B cell (primary cell): ENCODE results near the gene PDCD7. TPM values are rescaled to one million over a fixed set of nuclear protein-coding genes. Genes with fewer than 3 reads are reported as not detected.

Experiments
- ATAC-seq: fragments of 200-7000 bp; cut with Tn5 transposase; one replicate; pipeline ENCODE4 v1.10.0; 2021; ENCODE audit warnings: low read depth, mild to moderate bottlenecking, moderate number of reproducible peaks, moderate library complexity
- CTCF ChIA-PET: fragments of 350-600 bp; sonication (Branson Sonifier 250); formaldehyde crosslinking; loops from one replicate; lab custom pipeline; 2021; ENCODE audit warnings: antibody characterized with exemption, inconsistent platforms; lab: Charles Lee
- POLR2A ChIA-PET: fragments of 350-600 bp; sonication (Branson Sonifier 250); formaldehyde crosslinking; loops from one replicate; lab custom pipeline; 2021; ENCODE audit warnings: antibody characterized with exemption; lab: Charles Lee
- DNase-seq: peaks from one replicate; pipeline ENCODE4 v3.0.0; 2013
- H2AFZ ChIP-seq: 2 replicates; pipeline ENCODE4 v1.6.1; 2012; ENCODE audit warnings: mild to moderate bottlenecking, low read depth, low read length; ENCODE audit not compliant: insufficient read depth, poor library complexity, severe bottlenecking
- H3K27ac ChIP-seq, 2 donors: 1 replicate in 1 of 2; 2 replicates in 1 of 2; pipeline ENCODE4 v1.5.1; 2012 to 2013; ENCODE audit warnings: low read length in 2 of 2, mild to moderate bottlenecking in 2 of 2, moderate library complexity in 1 of 2
- H3K27me3 ChIP-seq, 4 experiments: fragments of 200-600 bp in 1 of 4; sonication (generic) in 1 of 4; replicated peaks in 1 of 4; 1 replicate in 2 of 4; 2 replicates in 2 of 4; pipeline versions ENCODE4 v1.6.1 to v1.7.0; 2013 to 2016; ENCODE audit warnings: low read length in 3 of 4, mild to moderate bottlenecking in 2 of 4, mixed read lengths in 1 of 4, moderate library complexity in 1 of 4; ENCODE audit not compliant: insufficient read depth in 4 of 4, control insufficient read depth in 3 of 4; ENCODE audit errors: control extremely low read depth in 1 of 4
- H3K36me3 ChIP-seq, 2 experiments: replicated peaks in 1 of 2; 1 replicate in 1 of 2; 2 replicates in 1 of 2; pipeline versions ENCODE4 v1.6.1 to v1.7.1; 2013; ENCODE audit warnings: low read length in 1 of 2; ENCODE audit not compliant: insufficient read depth in 2 of 2, control insufficient read depth in 1 of 2; ENCODE audit errors: control extremely low read depth in 1 of 2, extremely low read depth in 1 of 2
- H3K4me1 ChIP-seq, 2 donors: fragments of 200-600 bp in 1 of 2; sonication (generic) in 1 of 2; 1 replicate in 1 of 2; 2 replicates in 1 of 2; pipeline versions ENCODE4 v1.5.1 to v1.6.1; 2013 to 2017; ENCODE audit warnings: low read length in 2 of 2; ENCODE audit not compliant: control insufficient read depth in 2 of 2, insufficient read depth in 2 of 2
- H3K4me2 ChIP-seq: replicated peaks from 2 replicates; pipeline ENCODE3; 2012; ENCODE audit warnings: mild to moderate bottlenecking, low read depth, low read length; ENCODE audit not compliant: poor library complexity, severe bottlenecking
- H3K4me3 ChIP-seq, 5 experiments: fragments of 200-600 bp in 1 of 5; sonication (generic) in 1 of 5; 1 replicate in 3 of 5; 2 replicates in 2 of 5; pipeline versions ENCODE4 v1.5.1 to v1.7.0; 2011 to 2016; ENCODE audit warnings: low read length in 4 of 5, mild to moderate bottlenecking in 4 of 5, low read depth in 2 of 5, control low read depth in 1 of 5, moderate library complexity in 1 of 5; ENCODE audit not compliant: insufficient read depth in 1 of 5; ENCODE audit errors: control extremely low read depth in 1 of 5, extremely low read depth in 1 of 5
- H3K79me2 ChIP-seq: fragments of 200-600 bp; sonication (generic); one replicate; pipeline ENCODE4 v1.6.0; 2016; ENCODE audit warnings: low read length; ENCODE audit not compliant: control insufficient read depth, insufficient read depth
- H3K9ac ChIP-seq: fragments of 200-600 bp; sonication (generic); 2 replicates; pipeline ENCODE4 v1.6.1; 2017; ENCODE audit warnings: mild to moderate bottlenecking, low read length, moderate library complexity
- H3K9me3 ChIP-seq, 3 donors: one replicate each; pipeline versions ENCODE4 v1.6.1 to v1.7.1; 2013; ENCODE audit warnings: low read length in 2 of 3; ENCODE audit not compliant: control insufficient read depth in 2 of 3, insufficient read depth in 1 of 3; ENCODE audit errors: control extremely low read depth in 1 of 3
- H4K20me1 ChIP-seq: 2 replicates; pipeline ENCODE4 v1.6.0; 2012; ENCODE audit warnings: mild to moderate bottlenecking, low read length; ENCODE audit not compliant: insufficient read depth, control insufficient read depth, poor library complexity, severe bottlenecking
- H3K27ac Mint-ChIP-seq: one replicate; pipeline ENCODE4 v1.8.0; 2021; ENCODE audit warnings: mixed read lengths
- H3K27me3 Mint-ChIP-seq: one replicate; pipeline ENCODE4 v1.8.0; 2021; ENCODE audit warnings: mixed read lengths
- H3K4me1 Mint-ChIP-seq: one replicate; pipeline ENCODE4 v1.8.0; 2021; ENCODE audit warnings: mixed read lengths
- H3K4me3 Mint-ChIP-seq: one replicate; pipeline ENCODE4 v1.8.0; 2021; ENCODE audit warnings: mixed read lengths
- H3K9me3 Mint-ChIP-seq: one replicate; pipeline ENCODE4 v1.8.0; 2022; ENCODE audit warnings: mixed read lengths; ENCODE audit not compliant: insufficient read depth
- CTCF ChIP-seq: fragments of 200-600 bp; IDR thresholded peaks from one replicate; pipeline ENCODE4 v1.8.0; 2022; ENCODE audit warnings: antibody characterized with exemption, mild to moderate bottlenecking
- EZH2 ChIP-seq: IDR thresholded peaks from 2 replicates; pipeline ENCODE4 v1.6.1; 2012; ENCODE audit warnings: borderline replicate concordance, low read depth, mild to moderate bottlenecking, moderate library complexity, low read length; ENCODE audit not compliant: insufficient read depth, poor library complexity, severe bottlenecking
- WGBS: methylation state at CpG from one replicate; pipeline ENCODE4 v1.1.5; 2013; ENCODE audit warnings: missing lambda C conversion rate; ENCODE audit not compliant: insufficient coverage; 5-methylcytosine and 5-hydroxymethylcytosine counted together
- intact Hi-C: fragments of 100-400 bp; cut with micrococcal nuclease; formaldehyde crosslinking; loops from one replicate; pipeline ENCODE4 v1.10.0; 2022
- polyA plus RNA-seq: library from polyadenylated mRNA; depleted of rRNA; stranded (reverse); fragments of >200 nt; gene quantifications from 2 replicates; pipeline ENCODE4 v1.2.3, GENCODE V29; 2012
- total RNA-seq, 2 donors: library from RNA; stranded (reverse); fragments of 120-200 nt in 1 of 2; gene quantifications; 1 replicate in 1 of 2; 2 replicates in 1 of 2; pipeline versions ENCODE4 v1.2.3 to v1.2.4, GENCODE V29; 2013 to 2022

PDCD7 gene
- total and polyA plus RNA-seq, 2 donors (not counting 1 experiment from before 2014, with no cell fraction given) = 34.6 to 47.0 TPM

DNA sequence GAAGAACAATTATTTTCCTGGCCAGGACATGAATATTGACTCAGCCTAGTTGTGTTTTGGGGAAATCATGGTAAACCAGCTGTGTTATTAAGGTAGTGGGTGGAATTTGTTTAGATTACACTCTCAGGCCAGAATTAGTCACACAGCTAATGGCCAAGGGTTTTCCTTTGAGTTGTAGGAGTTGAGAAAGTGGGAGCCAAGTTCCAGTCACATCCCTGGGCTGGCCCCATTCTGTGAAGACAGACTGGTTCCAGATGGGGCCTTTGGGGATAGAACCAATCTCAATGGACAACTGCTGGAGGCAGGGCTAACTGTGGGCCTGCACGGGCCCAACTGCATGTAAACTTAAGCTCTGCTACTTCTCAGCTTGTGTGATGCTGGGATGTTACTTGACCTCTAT, 64.4 kb downstream of the PDCD7 start:
- Histone ChIP-seq H3K4me2 (no peak overlapping the region), H3K27me3 (peaks cover 0 to 26% (median 8%) of the 10 kb centered on the region in 4 experiments), H3K4me1 (peaks cover 3 to 4% of the 10 kb centered on the region in 2 donors), H3K27ac (no peak overlapping the region), H3K4me3 (no peak overlapping the region), H3K79me2 (no peaks in the 10 kb centered on the region), H3K36me3 (no peaks in the 10 kb centered on the region), H2AFZ (no peak overlapping the region), H3K9me3 (no peaks in the 10 kb centered on the region), H3K9ac (no peak overlapping the region), H4K20me1 (no peaks in the 10 kb centered on the region)
- ChIA-PET CTCF (interaction anchor here (0.9 to 1.1 kb wide), 2 partner anchors 9 to 38 kb away, joined by 3 read pairs; no protein-coding TSS in a partner anchor), POLR2A (interaction anchor here (0.5 kb wide), 1 partner anchor 38 kb away, joined by 5 read pairs; no protein-coding TSS in a partner anchor)
- intact Hi-C loops = no loop called here
- no peak overlapping the region for H3K27ac Mint-ChIP-seq
- 100% methylated on average over 1 of the region's 1 CpG for WGBS
- H3K4me1 Mint-ChIP-seq = peaks cover 7% of the 10 kb centered on the region
- no peaks in the 10 kb centered on the region for H3K9me3 Mint-ChIP-seq
- DNase-seq (no peak), ATAC-seq (no peak)
- TF ChIP-seq EZH2 (no peak), CTCF (no peak)
- H3K27me3 Mint-ChIP-seq = peaks cover 32% of the 10 kb centered on the region
- no peak overlapping the region for H3K4me3 Mint-ChIP-seq

DNA sequence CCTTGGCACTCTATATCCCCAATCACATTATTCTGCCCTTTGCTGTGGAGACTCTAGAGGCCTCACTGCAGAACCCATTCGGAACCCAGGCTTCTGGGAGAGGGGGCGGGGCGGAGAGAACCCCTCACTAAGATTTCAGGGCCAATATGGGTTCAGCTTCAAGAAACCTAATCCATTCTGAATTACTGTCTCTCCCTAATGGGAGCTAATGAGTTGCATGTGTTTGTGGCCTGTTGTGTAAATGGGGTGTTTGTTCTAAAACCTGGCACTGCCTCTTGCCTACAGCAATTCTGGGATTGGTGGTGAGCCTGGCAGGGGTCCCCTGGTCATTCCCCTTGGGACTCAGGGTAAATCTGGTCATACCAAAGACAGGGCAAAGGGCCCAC, 65.2 kb downstream of the PDCD7 start:
- H3K4me1 ChIP-seq = peaks cover 3 to 4% of the 10 kb centered on the region in 2 donors
- no peak overlapping the region for H3K27ac ChIP-seq
- H3K9me3 ChIP-seq = no peaks in the 10 kb centered on the region
- intact Hi-C loops = no loop called here
- H3K79me2 ChIP-seq = no peaks in the 10 kb centered on the region
- ChIA-PET POLR2A (no interaction called here), CTCF (interaction anchor here (1.1 kb wide), 1 partner anchor 37 kb away, joined by 3 read pairs; no protein-coding TSS in a partner anchor)
- WGBS = 100% methylated on average over 1 of the region's 3 CpGs
- Mint-ChIP-seq H3K27me3 (peaks cover 32% of the 10 kb centered on the region), H3K4me3 (peak overlapping the region; percentile 40), H3K9me3 (no peaks in the 10 kb centered on the region), H3K4me1 (peaks cover 7% of the 10 kb centered on the region), H3K27ac (no peak overlapping the region)
- H3K9ac ChIP-seq = no peak overlapping the region
- ATAC-seq (no peak), DNase-seq (no peak)
- H2AFZ ChIP-seq = no peak overlapping the region
- no peak for TF ChIP-seq CTCF
- TF ChIP-seq EZH2 = no peak
- peaks cover 0 to 26% (median 8%) of the 10 kb centered on the region in 4 experiments for H3K27me3 ChIP-seq
- H3K4me2 ChIP-seq = no peak overlapping the region
- no peaks in the 10 kb centered on the region for H3K36me3 ChIP-seq
- no peak overlapping the region for H3K4me3 ChIP-seq
- H4K20me1 ChIP-seq = no peaks in the 10 kb centered on the region
